HepG2 (cell line): ENCODE data around the gene TRAP1. TPM values are rescaled to one million over a fixed set of nuclear protein-coding genes. Genes with fewer than 3 reads are reported as not detected.
A peak's percentile ranks its signal among the peaks of the same experiment; 100 is the strongest.

Experiments
- ARID4A ChIP-seq: sonication (generic); formaldehyde crosslinking; IDR thresholded peaks from 2 replicates; pipeline ENCODE4 v1.5.0; 2020; ENCODE audit warnings: mild to moderate bottlenecking, missing genetic modification reagents, borderline replicate concordance
- E2F1 ChIP-seq: sonication (generic); formaldehyde crosslinking; IDR thresholded peaks from 2 replicates; pipeline ENCODE4 v1.5.0; 2020; ENCODE audit warnings: missing genetic modification reagents
- GRHL1 ChIP-seq: sonication (generic); formaldehyde crosslinking; conservative IDR thresholded peaks from 2 replicates; pipeline ENCODE4 v1.8.0; 2022; ENCODE audit warnings: missing genetic modification reagents
- KLF13 ChIP-seq: sonication (generic); formaldehyde crosslinking; IDR thresholded peaks from 2 replicates; pipeline ENCODE4 v1.4.0; 2020; ENCODE audit warnings: mild to moderate bottlenecking, missing genetic modification reagents
- PHB2 ChIP-seq: fragments of 450-650 bp; IDR thresholded peaks from 2 replicates; pipeline ENCODE4 v1.6.1; 2018; ENCODE audit not compliant: partially characterized antibody
- SOX6 ChIP-seq, 2 experiments: fragments of 450-650 bp in 1 of 2; sonication (generic) in 1 of 2; formaldehyde crosslinking in 1 of 2; IDR thresholded peaks; 2 replicates each; pipeline versions ENCODE4 v1.4.0 to v1.6.1; 2017 to 2020; ENCODE audit warnings: antibody characterized with exemption in 1 of 2, mild to moderate bottlenecking in 1 of 2, missing genetic modification reagents in 1 of 2
- ZNF407 ChIP-seq: sonication (generic); formaldehyde crosslinking; IDR thresholded peaks from one replicate; pipeline ENCODE4 v1.5.1; 2020; ENCODE audit warnings: mild to moderate bottlenecking, missing genetic modification reagents; ENCODE audit errors: not compliant biosample characterization
- ZNF414 ChIP-seq: sonication (generic); formaldehyde crosslinking; IDR thresholded peaks from 2 replicates; pipeline ENCODE4 v1.5.0; 2020; ENCODE audit warnings: missing genetic modification reagents
- polyA plus RNA-seq, 8 experiments: library from polyadenylated mRNA; depleted of rRNA in 3 of 8; stranded (reverse) in 7 of 8; unstranded in 1 of 8; fragments of >200 nt; fragmentation: Illumina TruSeq in 4 of 8; extraction: Trizol in 4 of 8; gene quantifications; 2 replicates each; pipeline versions ENCODE4 v1.2.1 to v1.2.3, GENCODE V29; 2011 to 2016; ENCODE audit warnings: low read depth in 4 of 8, missing spikeins in 1 of 8, mixed read lengths in 1 of 8; ENCODE audit not compliant: insufficient read depth in 1 of 8
- total RNA-seq, 5 experiments: library from RNA; depleted of rRNA; stranded (reverse); fragments of >200 nt; fragmentation: Illumina TruSeq; extraction: Trizol; gene quantifications; 2 replicates each; pipeline ENCODE4 v1.2.3, GENCODE V29; 2016; ENCODE audit warnings: low read depth in 1 of 5

TRAP1 gene
- total and polyA plus RNA-seq, 2 of the 13 experiments (the other 11 are each of a cell fraction or from before 2014, with no cell fraction given): 127 to 240 TPM

- TF ChIP-seq ARID4A (peak; percentile 92), ZNF414 (peak; percentile 78; the same call in 1 of the 2 replicates), KLF13 (CRISPR knock-in tag) (0 out of 2 replicates have a peak, but pooled peaks have one; percentile 79), SOX6 (IDR thresholded peaks at IDR 0.05) (no peak), SOX6 (CRISPR knock-in tag; IDR thresholded peaks at IDR 0.05) (no peak), ZNF407 (CRISPR knock-in tag) (peak; percentile 23), PHB2 (no peak), E2F1 (CRISPR knock-in tag) (0 out of 2 replicates have a peak, but pooled peaks have one; percentile 13), GRHL1 (CRISPR knock-in tag) (no peak)
These were observed at the start of gene TRAP1 (continued) for GRCh38 chr16:3717235-3718018.
